Airway epithelial cell (primary cell): ENCODE data around the gene TSPAN32. TPM values are rescaled to one million over a fixed set of nuclear protein-coding genes. Genes with fewer than 3 reads are reported as not detected.

Experiments
- total RNA-seq: library from RNA; depleted of rRNA; stranded (reverse); fragments of >200 nt; gene quantifications from 2 replicates; pipeline ENCODE4 v1.2.3, GENCODE V29; 2015

Gene TSPAN32, protein sequence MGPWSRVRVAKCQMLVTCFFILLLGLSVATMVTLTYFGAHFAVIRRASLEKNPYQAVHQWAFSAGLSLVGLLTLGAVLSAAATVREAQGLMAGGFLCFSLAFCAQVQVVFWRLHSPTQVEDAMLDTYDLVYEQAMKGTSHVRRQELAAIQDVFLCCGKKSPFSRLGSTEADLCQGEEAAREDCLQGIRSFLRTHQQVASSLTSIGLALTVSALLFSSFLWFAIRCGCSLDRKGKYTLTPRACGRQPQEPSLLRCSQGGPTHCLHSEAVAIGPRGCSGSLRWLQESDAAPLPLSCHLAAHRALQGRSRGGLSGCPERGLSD
- total RNA-seq, result not detected in 2 replicates

DNA sequence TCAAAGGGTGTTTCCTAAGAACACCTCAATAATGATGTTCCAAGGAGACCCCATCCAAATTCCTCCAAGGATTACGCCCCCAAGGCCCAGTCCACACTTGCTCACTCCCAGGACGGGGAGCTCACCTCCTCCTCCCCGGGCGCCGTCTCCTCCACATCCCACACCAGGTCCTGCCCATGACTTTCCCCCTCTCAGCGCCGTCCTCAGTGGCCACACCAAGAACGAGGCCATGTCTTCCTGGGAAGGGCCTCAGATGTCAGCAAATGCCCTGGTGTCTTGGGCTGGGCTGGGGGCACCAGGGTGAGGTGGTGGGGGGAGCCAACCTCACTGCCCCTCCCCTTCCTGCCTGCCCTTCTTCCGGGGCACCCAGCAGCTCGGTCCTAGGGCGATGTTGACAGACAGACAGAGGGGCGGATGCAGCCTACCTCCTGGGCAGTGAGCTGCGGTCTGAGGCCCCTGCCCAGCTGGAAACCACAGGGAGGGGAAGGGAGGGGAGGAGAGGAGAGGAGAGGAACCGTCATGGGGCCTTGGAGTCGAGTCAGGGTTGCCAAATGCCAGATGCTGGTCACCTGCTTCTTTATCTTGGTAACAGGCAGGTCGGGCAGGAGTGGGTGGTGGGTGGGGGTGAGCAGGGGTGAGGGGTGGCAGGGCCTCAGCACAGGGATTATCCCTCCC lies at the start of gene TSPAN32, which contains the start of gene C11orf21:
Gene TSPAN32 (plus strand): TSS at position 383 of the 675 bp plus-strand sequence. CDS start 137 bp downstream, at position 520.
Gene C11orf21 (minus strand): TSS at position 288 of the 675 bp plus-strand sequence. CDS start 110 bp downstream, at position 178.

GRCh38 chr11:2270322-2271076 lies 31.3 kb upstream of the TSPAN32 start, which contains the start of gene ASCL2:
Gene ASCL2, minus strand, starts transcription at chr11:2270588. Its CDS starts 256 bp downstream, at chr11:2270332.

Other genes with a start within 250 kb of the TSPAN32 start
- gene IGF2, start 162.6 kb upstream of the TSPAN32 start, total RNA-seq, result 30.0 and 44.8 TPM in 2 replicates
- gene INS, start 140.8 kb upstream of the TSPAN32 start, total RNA-seq, result not detected in 2 replicates
- 0.33 and 0.99 TPM in 2 replicates for gene TH, start 130.2 kb upstream of the TSPAN32 start, total RNA-seq
- gene ASCL2, start 31.4 kb upstream of the TSPAN32 start, total RNA-seq, result 2.5 and 5.3 TPM in 2 replicates
- not detected in 2 replicates for gene C11orf21, start 95 bp upstream of the TSPAN32 start, total RNA-seq
- gene CD81, start 75.3 kb downstream of the TSPAN32 start, total RNA-seq, result 179 and 248 TPM in 2 replicates
- 38.2 and 40.8 TPM in 2 replicates for gene TSSC4, start 98.7 kb downstream of the TSPAN32 start, total RNA-seq
- not detected in 2 replicates for gene TRPM5, start 142.5 kb downstream of the TSPAN32 start, total RNA-seq
- 0.79 and 1.6 TPM in 2 replicates for gene KCNQ1, start 143.0 kb downstream of the TSPAN32 start, total RNA-seq